HEK293 (cell line): ENCODE data around the gene ATAD1.
A peak's percentile ranks its signal among the peaks of the same experiment; 100 is the strongest.

ENCODE experiments used
- CTCF ChIA-PET: fragments of 350-600 bp; formaldehyde crosslinking; extraction: SDS; loops from one replicate; lab custom pipeline; 2021; ENCODE audit warnings: antibody characterized with exemption; lab: Yijun Ruan, JAX
- POLR2A ChIA-PET: fragments of 300-600 bp; formaldehyde crosslinking; extraction: SDS; loops from one replicate; lab custom pipeline; 2020; ENCODE audit warnings: antibody characterized with exemption, inconsistent platforms; lab: Yijun Ruan, JAX
- H3K27ac ChIP-seq: fragments of 200-500 bp; sonication (Bioruptor generic); 2 replicates; pipeline ENCODE4 v1.5.1; 2014; ENCODE audit warnings: low read depth, low read length, control low read depth, inconsistent platforms; ENCODE audit errors: extremely low read depth
- H3K36me3 ChIP-seq, 2 experiments: fragments of 200-500 bp in 1 of 2; sonication (Bioruptor generic) in 1 of 2; 1 replicate in 1 of 2; 2 replicates in 1 of 2; pipeline ENCODE4 v1.5.1; 2014 to 2017; ENCODE audit warnings: inconsistent platforms in 2 of 2, low read length in 2 of 2; ENCODE audit not compliant: control insufficient read depth in 2 of 2, insufficient read depth in 1 of 2
- H3K4me1 ChIP-seq: fragments of 200-500 bp; sonication (Bioruptor generic); 2 replicates; pipeline ENCODE4 v1.5.1; 2014; ENCODE audit warnings: mild to moderate bottlenecking, low read length, inconsistent platforms; ENCODE audit not compliant: control insufficient read depth, insufficient read depth
- H3K4me3 ChIP-seq: 2 replicates; pipeline ENCODE4 v1.5.1; 2011; ENCODE audit warnings: low read depth, mild to moderate bottlenecking, control low read depth, low read length, moderate library complexity
- H3K9me3 ChIP-seq: fragments of 200-500 bp; sonication (Bioruptor generic); 2 replicates; pipeline ENCODE4 v1.5.1; 2014; ENCODE audit warnings: low read depth, low read length, inconsistent platforms; ENCODE audit not compliant: control insufficient read depth, insufficient read depth
- FEZF1 ChIP-seq: fragments of 450-650 bp; formaldehyde crosslinking; IDR thresholded peaks from 2 replicates; pipeline ENCODE4 v1.5.1; 2016; ENCODE audit warnings: missing biosample characterization, missing genetic modification characterization
- IKZF3 ChIP-seq: fragments of 450-650 bp; IDR thresholded peaks from 2 replicates; pipeline ENCODE4 v1.5.0; 2018; ENCODE audit warnings: missing biosample characterization, mild to moderate bottlenecking, missing genetic modification characterization, moderate library complexity
- KLF10 ChIP-seq: fragments of 450-650 bp; IDR thresholded peaks from 2 replicates; pipeline ENCODE4 v1.5.1; 2018; ENCODE audit warnings: missing biosample characterization, mild to moderate bottlenecking, missing genetic modification characterization
- SETDB1 ChIP-seq: IDR thresholded peaks from one replicate; pipeline ENCODE4 v1.6.1; 2017; ENCODE audit warnings: mild to moderate bottlenecking, low read length, moderate library complexity, mixed read lengths; ENCODE audit not compliant: insufficient read length
- YY1 ChIP-seq: fragments of 450-650 bp; formaldehyde crosslinking; IDR thresholded peaks from 2 replicates; pipeline ENCODE4 v1.5.1; 2018; ENCODE audit warnings: missing biosample characterization, missing genetic modification characterization
- ZBTB17 ChIP-seq: fragments of 450-650 bp; formaldehyde crosslinking; IDR thresholded peaks from 2 replicates; pipeline ENCODE4 v1.5.1; 2016; ENCODE audit warnings: missing biosample characterization, missing genetic modification characterization
- ZFHX2 ChIP-seq: fragments of 450-650 bp; formaldehyde crosslinking; conservative IDR thresholded peaks from 2 replicates; pipeline ENCODE4 v1.5.1; 2016; ENCODE audit warnings: missing biosample characterization, missing genetic modification characterization
- ZFP3 ChIP-seq: fragments of 450-650 bp; formaldehyde crosslinking; IDR thresholded peaks from 2 replicates; pipeline ENCODE4 v1.5.1; 2016; ENCODE audit warnings: low read depth, missing biosample characterization, missing genetic modification characterization
- ZNF174 ChIP-seq: fragments of 450-650 bp; formaldehyde crosslinking; IDR thresholded peaks from 2 replicates; pipeline ENCODE4 v1.5.0; 2017; ENCODE audit warnings: missing biosample characterization, mild to moderate bottlenecking, missing genetic modification characterization
- ZNF202 ChIP-seq: fragments of 450-650 bp; formaldehyde crosslinking; IDR thresholded peaks from 2 replicates; pipeline ENCODE4 v1.5.1; 2016; ENCODE audit warnings: missing biosample characterization, missing genetic modification characterization, borderline replicate concordance
- ZNF266 ChIP-seq: fragments of 450-650 bp; formaldehyde crosslinking; IDR thresholded peaks from 2 replicates; pipeline ENCODE4 v1.5.1; 2016; ENCODE audit warnings: missing biosample characterization, missing genetic modification characterization, low read depth
- ZNF311 ChIP-seq: fragments of 450-650 bp; formaldehyde crosslinking; IDR thresholded peaks from 2 replicates; pipeline ENCODE4 v1.5.1; 2017; ENCODE audit warnings: missing biosample characterization, missing genetic modification characterization, borderline replicate concordance
- ZNF335 ChIP-seq: fragments of 450-650 bp; formaldehyde crosslinking; conservative IDR thresholded peaks from 2 replicates; pipeline ENCODE4 v1.5.1; 2016; ENCODE audit warnings: missing biosample characterization, missing genetic modification characterization
- ZNF354C ChIP-seq: fragments of 450-650 bp; formaldehyde crosslinking; IDR thresholded peaks from 2 replicates; pipeline ENCODE4 v1.5.1; 2016; ENCODE audit warnings: missing biosample characterization, missing genetic modification characterization, low read depth, borderline replicate concordance
- ZNF48 ChIP-seq: fragments of 450-650 bp; formaldehyde crosslinking; IDR thresholded peaks from 2 replicates; pipeline ENCODE4 v1.5.1; 2016; ENCODE audit warnings: missing biosample characterization, missing genetic modification characterization
- ZNF549 ChIP-seq: fragments of 450-650 bp; IDR thresholded peaks from 2 replicates; pipeline ENCODE4 v1.5.1; 2018; ENCODE audit warnings: missing biosample characterization, missing genetic modification characterization, mild to moderate bottlenecking, inconsistent platforms, moderate library complexity
- ZNF600 ChIP-seq: fragments of 450-650 bp; formaldehyde crosslinking; IDR thresholded peaks from 2 replicates; pipeline ENCODE4 v1.5.1; 2016; ENCODE audit warnings: missing biosample characterization, missing genetic modification characterization
- ZNF610 ChIP-seq: fragments of 450-650 bp; formaldehyde crosslinking; IDR thresholded peaks from 2 replicates; pipeline ENCODE4 v1.5.1; 2016; ENCODE audit warnings: missing biosample characterization, missing genetic modification characterization, borderline replicate concordance
- ZNF621 ChIP-seq: fragments of 450-650 bp; formaldehyde crosslinking; IDR thresholded peaks from 2 replicates; pipeline ENCODE4 v1.5.1; 2017; ENCODE audit warnings: missing biosample characterization, missing genetic modification characterization
- ZNF654 ChIP-seq: fragments of 450-650 bp; formaldehyde crosslinking; IDR thresholded peaks from 2 replicates; pipeline ENCODE4 v1.5.1; 2016; ENCODE audit warnings: low read depth, missing biosample characterization, missing genetic modification characterization
- ZNF777 ChIP-seq: fragments of 450-650 bp; formaldehyde crosslinking; IDR thresholded peaks from 2 replicates; pipeline ENCODE4 v1.5.1; 2017; ENCODE audit warnings: missing biosample characterization, missing genetic modification characterization, borderline replicate concordance
- ZNF843 ChIP-seq: fragments of 450-650 bp; formaldehyde crosslinking; IDR thresholded peaks from 2 replicates; pipeline ENCODE4 v1.5.1; 2016; ENCODE audit warnings: missing biosample characterization, missing genetic modification characterization
- TF ChIP-seq, protein P1 (sequence below): fragments of 450-650 bp; formaldehyde crosslinking; IDR thresholded peaks from 2 replicates; pipeline ENCODE4 v1.5.1; 2016; ENCODE audit warnings: missing biosample characterization, missing genetic modification characterization
- TF ChIP-seq, protein P2 (sequence below): fragments of 450-650 bp; formaldehyde crosslinking; conservative IDR thresholded peaks from 2 replicates; pipeline ENCODE4 v1.5.1; 2016; ENCODE audit warnings: low read depth, missing biosample characterization, missing genetic modification characterization
- TF ChIP-seq, protein P3 (sequence below): fragments of 450-650 bp; formaldehyde crosslinking; IDR thresholded peaks from 2 replicates; pipeline ENCODE4 v1.5.1; 2016; ENCODE audit warnings: missing biosample characterization, missing genetic modification characterization

The ATAD1 gene

DNA sequence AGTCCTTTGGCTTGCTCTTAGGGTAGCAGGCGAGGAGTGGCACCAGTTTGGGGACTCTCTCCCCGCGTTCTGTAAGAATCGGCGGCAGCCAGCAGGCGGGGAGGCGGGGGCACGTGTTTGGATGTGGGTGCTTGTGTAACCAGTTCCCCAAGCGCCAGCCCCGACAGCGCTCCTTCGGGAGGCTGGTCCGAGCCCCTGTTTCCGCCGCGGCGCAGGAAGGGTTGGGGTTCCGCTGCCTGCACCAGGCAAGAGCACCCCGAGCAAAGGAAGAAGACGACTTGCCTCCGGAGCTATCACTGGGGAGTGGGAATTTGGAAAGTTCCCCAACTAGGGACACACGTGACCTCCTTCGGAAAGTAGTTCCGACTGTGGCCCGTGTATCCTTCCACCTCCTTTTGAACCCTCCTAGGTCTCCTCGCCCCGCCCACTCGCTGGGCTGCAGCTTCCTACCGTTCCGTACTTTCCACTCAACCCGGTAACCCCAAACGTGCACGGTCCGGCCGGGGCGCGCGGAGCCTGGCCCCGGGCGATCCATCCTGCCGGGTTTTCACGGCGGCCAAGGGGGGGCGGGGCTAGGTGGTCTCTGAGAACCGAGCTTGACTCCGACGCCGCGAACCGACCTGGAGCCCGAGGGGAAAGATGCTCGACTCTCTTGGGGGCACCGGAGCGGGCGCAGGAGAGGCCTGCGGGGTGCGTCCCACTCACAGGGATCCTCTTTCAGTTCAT lies 44.1 kb upstream of the ATAD1 start (continued):
- TF ChIP-seq FEZF1 (tag by site-specific recombination) = peak; percentile 31; the same call in 1 of the 2 replicates
- TF ChIP-seq, protein P1, sequence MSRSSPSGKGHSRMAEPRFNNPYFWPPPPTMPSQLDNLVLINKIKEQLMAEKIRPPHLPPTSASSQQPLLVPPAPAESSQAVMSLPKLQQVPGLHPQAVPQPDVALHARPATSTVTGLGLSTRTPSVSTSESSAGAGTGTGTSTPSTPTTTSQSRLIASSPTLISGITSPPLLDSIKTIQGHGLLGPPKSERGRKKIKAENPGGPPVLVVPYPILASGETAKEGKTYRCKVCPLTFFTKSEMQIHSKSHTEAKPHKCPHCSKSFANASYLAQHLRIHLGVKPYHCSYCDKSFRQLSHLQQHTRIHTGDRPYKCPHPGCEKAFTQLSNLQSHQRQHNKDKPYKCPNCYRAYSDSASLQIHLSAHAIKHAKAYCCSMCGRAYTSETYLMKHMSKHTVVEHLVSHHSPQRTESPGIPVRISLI (tag by site-specific recombination) = no peak

DNA sequence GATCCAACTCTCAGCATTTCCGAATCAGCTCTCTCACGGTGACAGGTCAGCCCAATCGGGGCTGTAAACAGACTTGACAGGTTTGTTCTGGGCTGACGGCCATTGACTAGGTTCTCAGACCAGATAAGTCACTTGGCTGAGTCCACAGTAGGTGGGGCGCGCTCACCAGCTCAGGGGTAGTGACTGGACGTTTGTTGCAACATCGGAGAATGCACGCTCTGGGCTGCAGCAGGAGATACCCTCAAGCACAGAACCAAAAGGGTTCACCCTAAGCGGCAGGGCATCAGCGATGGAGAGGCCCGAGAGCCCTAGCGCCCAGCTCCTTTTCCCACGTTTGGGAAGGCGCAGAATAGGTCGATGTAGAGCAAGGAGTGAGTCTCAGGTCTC lies 43.5 kb upstream of the ATAD1 start:
- Histone ChIP-seq H3K9me3 (no peaks in the 10 kb centered on the region), H3K27ac (peak overlapping the region; percentile 99), H3K4me1 (peaks cover 12% of the 10 kb centered on the region; the same call in 1 of the 2 replicates), H3K4me3 (peak overlapping the region; percentile 60), H3K36me3 (no peaks in the 10 kb centered on the region)
- POLR2A ChIA-PET = interaction anchor here (0.6 to 2.9 kb wide), 12 partner anchors 9 to 528 kb away, joined by 3 to 30 read pairs (median 4); partner anchors contain the start of gene ATAD1
- no peak for TF ChIP-seq ZNF174 (tag by site-specific recombination)
- TF ChIP-seq ZNF600 (tag by site-specific recombination) = no peak
- peak; percentile 4 for TF ChIP-seq SETDB1
- peak; percentile 50 for TF ChIP-seq ZBTB17
- CTCF ChIA-PET = interaction anchor here (0.6 to 1.6 kb wide), 6 partner anchors 9 to 946 kb away, joined by 3 to 11 read pairs (median 4); no protein-coding TSS in a partner anchor

DNA sequence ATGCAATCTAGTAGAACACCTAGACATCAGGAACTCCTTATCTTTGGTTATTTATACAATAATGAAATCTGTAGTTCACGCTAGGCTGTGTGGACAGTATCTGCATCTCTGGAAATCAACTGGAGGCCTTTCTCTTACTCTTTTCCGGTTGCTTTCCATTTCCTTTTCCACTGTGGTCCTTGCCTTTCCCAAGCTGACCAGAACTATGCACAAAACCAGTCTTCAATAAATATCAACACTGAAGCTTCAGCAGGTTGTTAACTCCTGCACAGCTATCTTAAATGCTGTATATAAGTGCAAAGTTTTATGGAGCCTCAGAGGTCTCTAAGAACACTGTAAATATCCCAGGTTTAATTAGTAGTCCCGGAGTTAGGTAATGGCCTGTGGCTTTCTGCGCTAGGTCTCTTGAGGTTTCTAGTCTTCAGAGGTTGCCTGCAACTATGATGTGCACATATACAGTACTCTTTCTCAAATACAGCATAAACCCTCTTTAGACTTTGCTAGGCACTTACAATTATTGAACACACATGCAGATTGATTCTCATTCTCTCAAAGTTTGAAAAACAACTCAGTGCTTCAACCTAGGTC lies 42.9 kb upstream of the ATAD1 start:
- Histone ChIP-seq H3K9me3 (no peaks in the 10 kb centered on the region), H3K27ac (peak overlapping the region; percentile 99), H3K4me1 (peaks cover 12% of the 10 kb centered on the region; the same call in 1 of the 2 replicates), H3K4me3 (no peak overlapping the region), H3K36me3 (no peaks in the 10 kb centered on the region)
- CTCF ChIA-PET = interaction anchor here (0.6 to 1.6 kb wide), 7 partner anchors 11 to 946 kb away, joined by 3 to 11 read pairs (median 3); no protein-coding TSS in a partner anchor
- POLR2A ChIA-PET = interaction anchor here (0.6 to 2.9 kb wide), 4 partner anchors 15 to 253 kb away, joined by 4 to 29 read pairs (median 5); no protein-coding TSS in a partner anchor
- no peak for TF ChIP-seq ZNF48 (tag by site-specific recombination)
- 0 out of 2 replicates have a peak, but pooled peaks have one; percentile 21 for TF ChIP-seq ZNF843
- no peak for TF ChIP-seq ZNF266 (tag by site-specific recombination)
- no peak for TF ChIP-seq ZNF311 (tag by site-specific recombination)
- no peak for TF ChIP-seq YY1
- no peak for TF ChIP-seq ZNF654
- no peak for TF ChIP-seq ZNF777
- peak; percentile 54 for TF ChIP-seq IKZF3 (tag by site-specific recombination)
- TF ChIP-seq ZNF610 (tag by site-specific recombination) = no peak
- 0 out of 2 replicates have a peak, but pooled peaks have one; percentile 21 for TF ChIP-seq ZNF335 (tag by site-specific recombination)
- no peak for TF ChIP-seq ZNF202 (tag by site-specific recombination)
- TF ChIP-seq ZNF621 (tag by site-specific recombination) = no peak
- no peak for TF ChIP-seq ZFP3 (tag by site-specific recombination)
- TF ChIP-seq, protein P2, sequence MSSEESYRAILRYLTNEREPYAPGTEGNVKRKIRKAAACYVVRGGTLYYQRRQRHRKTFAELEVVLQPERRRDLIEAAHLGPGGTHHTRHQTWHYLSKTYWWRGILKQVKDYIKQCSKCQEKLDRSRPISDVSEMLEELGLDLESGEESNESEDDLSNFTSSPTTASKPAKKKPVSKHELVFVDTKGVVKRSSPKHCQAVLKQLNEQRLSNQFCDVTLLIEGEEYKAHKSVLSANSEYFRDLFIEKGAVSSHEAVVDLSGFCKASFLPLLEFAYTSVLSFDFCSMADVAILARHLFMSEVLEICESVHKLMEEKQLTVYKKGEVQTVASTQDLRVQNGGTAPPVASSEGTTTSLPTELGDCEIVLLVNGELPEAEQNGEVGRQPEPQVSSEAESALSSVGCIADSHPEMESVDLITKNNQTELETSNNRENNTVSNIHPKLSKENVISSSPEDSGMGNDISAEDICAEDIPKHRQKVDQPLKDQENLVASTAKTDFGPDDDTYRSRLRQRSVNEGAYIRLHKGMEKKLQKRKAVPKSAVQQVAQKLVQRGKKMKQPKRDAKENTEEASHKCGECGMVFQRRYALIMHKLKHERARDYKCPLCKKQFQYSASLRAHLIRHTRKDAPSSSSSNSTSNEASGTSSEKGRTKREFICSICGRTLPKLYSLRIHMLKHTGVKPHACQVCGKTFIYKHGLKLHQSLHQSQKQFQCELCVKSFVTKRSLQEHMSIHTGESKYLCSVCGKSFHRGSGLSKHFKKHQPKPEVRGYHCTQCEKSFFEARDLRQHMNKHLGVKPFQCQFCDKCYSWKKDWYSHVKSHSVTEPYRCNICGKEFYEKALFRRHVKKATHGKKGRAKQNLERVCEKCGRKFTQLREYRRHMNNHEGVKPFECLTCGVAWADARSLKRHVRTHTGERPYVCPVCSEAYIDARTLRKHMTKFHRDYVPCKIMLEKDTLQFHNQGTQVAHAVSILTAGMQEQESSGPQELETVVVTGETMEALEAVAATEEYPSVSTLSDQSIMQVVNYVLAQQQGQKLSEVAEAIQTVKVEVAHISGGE (tag by site-specific recombination) = no peak
- no peak for TF ChIP-seq ZFHX2 (tag by site-specific recombination)
- TF ChIP-seq ZNF549 (tag by site-specific recombination) = no peak
- TF ChIP-seq, protein P3, sequence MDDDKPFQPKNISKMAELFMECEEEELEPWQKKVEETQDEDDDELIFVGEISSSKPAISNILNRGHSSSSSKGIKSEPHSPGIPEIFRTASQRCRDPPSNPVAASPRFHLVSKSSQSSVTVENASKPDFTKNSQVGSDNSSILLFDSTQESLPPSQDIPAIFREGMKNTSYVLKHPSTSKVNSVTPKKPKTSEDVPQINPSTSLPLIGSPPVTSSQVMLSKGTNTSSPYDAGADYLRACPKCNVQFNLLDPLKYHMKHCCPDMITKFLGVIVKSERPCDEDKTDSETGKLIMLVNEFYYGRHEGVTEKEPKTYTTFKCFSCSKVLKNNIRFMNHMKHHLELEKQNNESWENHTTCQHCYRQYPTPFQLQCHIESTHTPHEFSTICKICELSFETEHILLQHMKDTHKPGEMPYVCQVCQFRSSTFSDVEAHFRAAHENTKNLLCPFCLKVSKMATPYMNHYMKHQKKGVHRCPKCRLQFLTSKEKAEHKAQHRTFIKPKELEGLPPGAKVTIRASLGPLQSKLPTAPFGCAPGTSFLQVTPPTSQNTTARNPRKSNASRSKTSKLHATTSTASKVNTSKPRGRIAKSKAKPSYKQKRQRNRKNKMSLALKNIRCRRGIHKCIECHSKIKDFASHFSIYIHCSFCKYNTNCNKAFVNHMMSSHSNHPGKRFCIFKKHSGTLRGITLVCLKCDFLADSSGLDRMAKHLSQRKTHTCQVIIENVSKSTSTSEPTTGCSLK (tag by site-specific recombination) = no peak
- TF ChIP-seq KLF10 (tag by site-specific recombination) = no peak
- no peak for TF ChIP-seq ZNF354C
